Ishikawa (cell line): Measurements from ENCODE around the gene GKN2.

Source experiments
- CEBPB ChIP-seq: IDR thresholded peaks from 2 replicates; pipeline ENCODE4 v1.6.1; 2012
- CREB1 ChIP-seq: IDR thresholded peaks from 2 replicates; pipeline ENCODE4 v1.6.1; 2012; ENCODE audit warnings: low read depth
- EGR1 ChIP-seq: IDR thresholded peaks from 2 replicates; pipeline ENCODE4 v1.6.1; 2012
- EP300 ChIP-seq: IDR thresholded peaks from 2 replicates; pipeline ENCODE4 v1.6.1; 2012; ENCODE audit warnings: borderline replicate concordance
- FOXM1 ChIP-seq: IDR thresholded peaks from 2 replicates; pipeline ENCODE4 v1.6.1; 2012; ENCODE audit warnings: low read depth, borderline replicate concordance
- NFIC ChIP-seq: IDR thresholded peaks from 2 replicates; pipeline ENCODE4 v1.6.1; 2012
- RAD21 ChIP-seq: IDR thresholded peaks from 2 replicates; pipeline ENCODE4 v1.6.1; 2012; ENCODE audit warnings: low read depth
- REST ChIP-seq: IDR thresholded peaks from 2 replicates; pipeline ENCODE4 v1.6.1; 2012; ENCODE audit warnings: low read depth, mild to moderate bottlenecking
- TAF1 ChIP-seq: IDR thresholded peaks from 2 replicates; pipeline ENCODE4 v1.6.1; 2012; ENCODE audit warnings: low read depth, mild to moderate bottlenecking
- TCF12 ChIP-seq: IDR thresholded peaks from 2 replicates; pipeline ENCODE4 v1.6.1; 2012; ENCODE audit warnings: low read depth
- TEAD4 ChIP-seq: IDR thresholded peaks from 2 replicates; pipeline ENCODE4 v1.6.1; 2012
- YY1 ChIP-seq: IDR thresholded peaks from 2 replicates; pipeline ENCODE4 v1.6.1; 2012; ENCODE audit warnings: low read depth
- ZBTB7A ChIP-seq: IDR thresholded peaks from 2 replicates; pipeline ENCODE4 v1.6.1; 2012; ENCODE audit warnings: low read depth
- TF ChIP-seq, protein P1 (sequence below): IDR thresholded peaks from 2 replicates; pipeline ENCODE4 v1.6.1; 2012
- TF ChIP-seq, protein P2 (sequence below): IDR thresholded peaks from 2 replicates; pipeline ENCODE4 v1.6.1; 2012

The GKN2 gene

DNA sequence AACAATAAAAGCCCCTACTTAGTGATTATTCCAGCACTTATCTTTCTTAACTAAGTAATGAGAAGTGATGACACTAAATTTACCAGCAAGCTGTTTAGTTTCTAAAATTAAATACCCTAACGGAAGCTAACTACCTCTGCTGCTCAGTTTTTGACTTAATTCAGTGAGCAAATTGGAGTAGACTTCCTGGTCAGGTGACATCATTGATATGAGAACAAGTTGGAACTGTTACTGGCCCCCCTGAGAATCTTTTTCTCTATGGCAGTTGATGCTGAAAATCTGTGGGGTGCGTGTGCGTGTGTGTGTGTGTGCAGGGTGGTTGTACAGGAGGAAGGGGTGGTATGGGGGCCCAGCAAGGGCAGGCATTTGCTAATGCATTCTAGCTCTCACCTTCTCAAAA, 46.0 kb downstream of the GKN2 start:
- TF ChIP-seq TAF1 (no peak), CEBPB (no peak), REST (no peak), YY1 (no peak), TCF12 (no peak), FOXM1 (no peak), EP300 (no peak), RAD21 (no peak), ZBTB7A (no peak), EGR1 (no peak), NFIC (no peak), CREB1 (no peak), TEAD4 (no peak)
- TF ChIP-seq, protein P1, sequence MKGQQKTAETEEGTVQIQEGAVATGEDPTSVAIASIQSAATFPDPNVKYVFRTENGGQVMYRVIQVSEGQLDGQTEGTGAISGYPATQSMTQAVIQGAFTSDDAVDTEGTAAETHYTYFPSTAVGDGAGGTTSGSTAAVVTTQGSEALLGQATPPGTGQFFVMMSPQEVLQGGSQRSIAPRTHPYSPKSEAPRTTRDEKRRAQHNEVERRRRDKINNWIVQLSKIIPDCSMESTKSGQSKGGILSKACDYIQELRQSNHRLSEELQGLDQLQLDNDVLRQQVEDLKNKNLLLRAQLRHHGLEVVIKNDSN: no peak; the same call in 1 of the 2 replicates
- TF ChIP-seq, protein P2, sequence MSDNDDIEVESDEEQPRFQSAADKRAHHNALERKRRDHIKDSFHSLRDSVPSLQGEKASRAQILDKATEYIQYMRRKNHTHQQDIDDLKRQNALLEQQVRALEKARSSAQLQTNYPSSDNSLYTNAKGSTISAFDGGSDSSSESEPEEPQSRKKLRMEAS: no peak

DNA sequence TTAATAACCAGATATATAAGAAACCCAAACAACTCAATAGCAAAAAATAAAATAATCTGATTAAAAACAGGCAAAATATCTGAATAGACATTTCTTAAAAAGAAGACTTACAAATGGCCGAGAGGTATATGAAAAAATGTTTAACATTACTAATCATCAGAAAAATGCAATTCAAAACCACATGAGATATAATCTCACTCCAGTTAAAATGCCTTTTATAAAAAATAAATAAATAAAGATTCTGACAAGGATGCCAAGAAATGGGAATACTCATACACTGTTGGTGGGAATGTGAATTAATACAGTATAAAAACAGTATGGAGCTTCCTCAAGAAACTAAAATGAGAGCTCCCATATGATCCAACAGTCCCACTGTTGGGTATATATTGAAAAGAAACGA, 47.6 kb downstream of the GKN2 start:
- TF ChIP-seq CEBPB (no peak), RAD21 (no peak), REST (no peak), ZBTB7A (no peak), TEAD4 (no peak), EGR1 (no peak), CREB1 (no peak), YY1 (no peak), TCF12 (no peak), EP300 (no peak)
- TF ChIP-seq, protein P1: no peak
- TF ChIP-seq, protein P2: no peak

DNA sequence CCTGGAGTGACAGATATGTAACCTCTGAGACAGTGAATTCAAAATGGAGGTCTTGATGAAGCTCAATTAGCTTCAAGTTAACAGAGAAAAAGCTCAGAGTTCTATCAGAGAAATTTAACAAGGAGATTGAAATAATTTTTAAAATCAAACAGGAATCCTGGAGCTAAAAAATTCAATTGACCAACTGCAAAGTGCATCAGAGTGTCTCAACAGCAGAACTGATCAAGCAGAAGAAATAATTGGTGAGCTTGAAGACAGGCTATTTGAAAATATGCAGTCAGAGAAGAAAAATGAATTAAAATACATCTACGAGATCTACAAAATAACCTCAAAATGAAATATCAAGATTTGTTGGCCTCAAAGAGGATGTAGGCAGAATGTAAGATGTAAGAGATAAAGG, 51.1 kb downstream of the GKN2 start:
- no peak for TF ChIP-seq ZBTB7A
- TF ChIP-seq CREB1: no peak
- no peak for TF ChIP-seq YY1

DNA sequence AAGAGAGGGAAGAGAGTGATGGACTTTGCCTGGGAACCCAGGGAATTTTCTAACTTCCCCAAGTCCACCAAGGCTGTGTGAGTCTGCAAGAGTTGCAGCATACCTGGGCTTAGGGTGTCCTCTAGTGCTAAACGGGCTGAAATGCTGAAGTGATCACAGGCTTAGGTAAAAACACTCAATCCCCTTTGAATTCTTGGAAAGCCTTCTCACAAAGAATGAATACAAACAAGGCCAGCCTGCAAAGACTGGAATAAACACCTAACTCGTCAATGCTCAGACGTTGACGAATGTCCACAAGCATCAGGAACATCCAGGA, 51.5 kb downstream of the GKN2 start:
- TF ChIP-seq RAD21 (peak; percentile 58), REST (no peak)

DNA sequence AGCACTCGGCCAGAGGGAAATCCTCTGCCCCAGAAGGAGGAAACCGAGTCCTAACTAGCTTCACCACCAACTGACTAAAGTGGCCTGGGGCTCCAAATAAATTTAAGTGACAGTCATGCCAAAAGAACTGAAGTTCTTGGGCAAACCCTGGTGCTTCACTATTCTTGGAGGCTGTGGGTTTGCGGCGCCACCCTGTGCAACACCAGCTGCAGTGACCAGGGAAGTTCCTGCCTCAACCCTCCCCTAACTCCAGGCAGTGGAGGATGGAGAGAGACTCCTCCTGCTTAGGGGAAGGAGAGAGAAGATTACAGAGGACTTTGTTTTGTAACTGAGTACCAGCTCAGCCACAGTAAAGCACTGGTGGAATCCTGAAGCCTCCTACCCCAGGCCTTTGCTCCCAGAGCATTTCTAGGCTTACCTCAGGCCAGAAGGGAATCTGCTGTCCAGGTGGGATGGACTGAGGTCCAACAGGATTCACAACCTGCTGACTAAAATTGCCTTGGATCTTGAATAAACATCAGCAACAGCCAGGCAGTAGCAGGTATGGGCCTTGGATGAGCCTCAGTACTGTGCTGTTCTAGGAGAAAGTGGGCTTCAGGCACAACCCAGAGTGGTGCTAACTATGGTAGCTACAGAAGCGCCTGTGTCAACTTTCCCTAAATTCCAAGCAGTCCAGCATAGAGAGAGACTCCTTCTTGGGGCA, 52.0 kb downstream of the GKN2 start:
- TF ChIP-seq, protein P1: no peak
- peak; percentile 20; the same call in 1 of the 2 replicates for TF ChIP-seq RAD21
